Neural cell (in vitro differentiated cells): ENCODE data around the gene PRTN3. TPM values are rescaled to one million over a fixed set of nuclear protein-coding genes. Genes with fewer than 3 reads are reported as not detected.

Experiments used
- H2AFZ ChIP-seq: fragments of 200-600, 300-800 bp; sonication (generic), shearing (Covaris generic); 2 replicates; pipeline ENCODE4 v1.6.0; 2014; ENCODE audit warnings: low read depth, mild to moderate bottlenecking, antibody characterized with exemption, low read length, moderate library complexity
- H3F3A ChIP-seq: fragments of 200-600 bp; shearing (Covaris generic); 2 replicates; pipeline ENCODE4 v1.6.1; 2016; ENCODE audit warnings: mild to moderate bottlenecking, moderate library complexity, mixed read lengths, antibody characterized with exemption, low read length; ENCODE audit not compliant: insufficient read depth, poor library complexity, severe bottlenecking
- H3K27ac ChIP-seq: fragments of 200-600, 300-800 bp; sonication (generic), shearing (Covaris generic); 2 replicates; pipeline ENCODE4 v1.5.1; 2014; ENCODE audit warnings: mild to moderate bottlenecking, low read length, moderate library complexity
- H3K27me3 ChIP-seq: fragments of 300-800, 200-600 bp; sonication (generic), shearing (Covaris generic); 2 replicates; pipeline ENCODE4 v1.6.0; 2014; ENCODE audit warnings: mild to moderate bottlenecking, low read depth, low read length, moderate library complexity; ENCODE audit not compliant: insufficient read depth
- H3K36me3 ChIP-seq: fragments of 300-800, 200-600 bp; sonication (generic), shearing (Covaris generic); 2 replicates; pipeline ENCODE4 v1.5.1; 2014; ENCODE audit warnings: mild to moderate bottlenecking, antibody characterized with exemption, low read length, moderate library complexity; ENCODE audit not compliant: insufficient read depth
- H3K4me2 ChIP-seq: fragments of 300-800, 200-600 bp; sonication (generic), shearing (Covaris generic); 2 replicates; pipeline ENCODE4 v1.6.0; 2014; ENCODE audit warnings: mild to moderate bottlenecking, low read length
- H3K4me3 ChIP-seq: fragments of 300-800, 200-600 bp; sonication (generic), shearing (Covaris generic); 2 replicates; pipeline ENCODE4 v1.5.1; 2014; ENCODE audit warnings: mild to moderate bottlenecking, low read length, moderate library complexity
- H3K79me2 ChIP-seq: fragments of 200-600 bp; shearing (Covaris generic); replicated peaks from 2 replicates; pipeline ENCODE4 v1.6.0; 2014; ENCODE audit warnings: mild to moderate bottlenecking, low read length, moderate library complexity; ENCODE audit not compliant: insufficient read depth
- H3K9ac ChIP-seq: fragments of 300-800, 200-600 bp; sonication (generic), shearing (Covaris generic); 2 replicates; pipeline ENCODE4 v1.6.1; 2016; ENCODE audit warnings: mild to moderate bottlenecking, low read length, mixed read lengths
- H3K9me2 ChIP-seq: fragments of 200-600 bp; shearing (Covaris generic); 2 replicates; pipeline ENCODE4 v1.6.1; 2016; ENCODE audit warnings: mild to moderate bottlenecking, low read length, mixed read lengths; ENCODE audit not compliant: insufficient read depth
- H3K9me3 ChIP-seq: fragments of 200-600, 300-800 bp; sonication (generic), shearing (Covaris generic); 2 replicates; pipeline ENCODE4 v1.6.1; 2016; ENCODE audit warnings: mild to moderate bottlenecking, mixed run types, low read length, moderate library complexity, mixed read lengths
- H4K20me1 ChIP-seq: fragments of 200-600 bp; shearing (Covaris generic); 2 replicates; pipeline ENCODE4 v1.6.1; 2016; ENCODE audit warnings: mild to moderate bottlenecking, mixed run types; ENCODE audit not compliant: insufficient read depth
- EP300 ChIP-seq: fragments of 450-650 bp; conservative IDR thresholded peaks from 2 replicates; pipeline ENCODE4 v1.6.1; 2014; ENCODE audit warnings: antibody characterized with exemption, mild to moderate bottlenecking, moderate library complexity; ENCODE audit not compliant: poor library complexity, severe bottlenecking
- EZH2 ChIP-seq: fragments of 200-600, 300-800 bp; shearing (Covaris generic), sonication (generic); IDR thresholded peaks from 2 replicates; pipeline ENCODE4 v1.6.1; 2014; ENCODE audit warnings: antibody characterized with exemption, low read length, borderline replicate concordance, mild to moderate bottlenecking; ENCODE audit not compliant: insufficient read depth, poor library complexity, severe bottlenecking
- MXI1 ChIP-seq: fragments of 450-650 bp; conservative IDR thresholded peaks from 2 replicates; pipeline ENCODE4 v1.6.1; 2014; ENCODE audit warnings: antibody characterized with exemption, mild to moderate bottlenecking; ENCODE audit not compliant: poor library complexity, severe bottlenecking
- POLR2AphosphoS5 ChIP-seq: IDR thresholded peaks from 2 replicates; pipeline ENCODE4 v1.6.1; 2012
- RAD21 ChIP-seq: fragments of 450-650 bp; conservative IDR thresholded peaks from 2 replicates; pipeline ENCODE4 v1.6.1; 2014; ENCODE audit warnings: antibody characterized with exemption, mild to moderate bottlenecking, moderate library complexity
- SMC3 ChIP-seq: fragments of 450-650 bp; conservative IDR thresholded peaks from 2 replicates; pipeline ENCODE4 v1.6.1; 2014; ENCODE audit warnings: antibody characterized with exemption, mild to moderate bottlenecking, moderate library complexity; ENCODE audit not compliant: poor library complexity
- TAF1 ChIP-seq: IDR thresholded peaks from 2 replicates; pipeline ENCODE4 v1.6.1; 2012; ENCODE audit warnings: low read depth
- polyA plus RNA-seq: library from polyadenylated mRNA; depleted of rRNA; stranded (reverse); fragments of >200 nt; gene quantifications from 2 replicates; pipeline ENCODE4 v1.2.3, GENCODE V29; 2014
- TF ChIP-seq, protein P1 (sequence below): fragments of 450-650 bp; IDR thresholded peaks from 2 replicates; pipeline ENCODE4 v1.5.1; 2014; ENCODE audit warnings: antibody characterized with exemption, mild to moderate bottlenecking, moderate library complexity; ENCODE audit not compliant: poor library complexity, severe bottlenecking
- TF ChIP-seq, protein P2 (sequence below): IDR thresholded peaks from 2 replicates; pipeline ENCODE4 v1.6.1; 2012; ENCODE audit warnings: borderline replicate concordance

The PRTN3 gene
- polyA plus RNA-seq, 1 donor from 2014 or later: not detected

DNA sequence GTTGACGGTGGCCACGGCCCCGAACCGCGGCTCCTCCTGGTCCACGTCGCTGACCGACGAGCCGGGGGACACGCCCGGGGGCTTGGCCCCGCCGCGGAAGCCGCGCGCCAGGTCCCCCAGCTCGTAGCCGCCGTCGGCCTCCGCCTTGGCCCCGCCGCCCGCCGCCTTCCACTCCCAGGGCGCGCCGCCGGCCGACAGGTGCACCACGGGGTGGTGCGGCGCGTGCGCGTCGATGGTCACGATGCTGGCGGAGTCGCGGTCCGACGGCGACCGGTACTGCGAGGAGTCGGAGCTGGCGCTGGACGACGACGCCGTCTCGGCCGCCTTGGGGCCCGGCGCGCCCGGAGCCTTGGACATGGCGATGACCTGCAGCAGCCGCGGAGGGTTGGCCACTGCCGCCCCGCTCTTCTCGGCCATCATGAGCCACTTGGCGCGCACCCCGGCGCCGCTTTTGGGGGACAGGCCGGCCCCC lies 28.0 kb upstream of the PRTN3 start:
- H3K9me2 ChIP-seq: no peaks in the 10 kb centered on the region
- no peaks in the 10 kb centered on the region for H3F3A ChIP-seq
- H3K27ac ChIP-seq: no peak overlapping the region
- TF ChIP-seq RAD21: no peak
- peak; percentile 16 for TF ChIP-seq POLR2AphosphoS5
- peaks cover 11% of the 10 kb centered on the region for H4K20me1 ChIP-seq
- H3K27me3 ChIP-seq: no peaks in the 10 kb centered on the region
- H3K4me2 ChIP-seq: no peak overlapping the region
- no peak overlapping the region for H3K4me3 ChIP-seq
- H3K36me3 ChIP-seq: no peaks in the 10 kb centered on the region
- peaks cover 8% of the 10 kb centered on the region for H3K79me2 ChIP-seq
- H3K9me3 ChIP-seq: no peaks in the 10 kb centered on the region
- H2AFZ ChIP-seq: no peak overlapping the region
- H3K9ac ChIP-seq: no peak overlapping the region

DNA sequence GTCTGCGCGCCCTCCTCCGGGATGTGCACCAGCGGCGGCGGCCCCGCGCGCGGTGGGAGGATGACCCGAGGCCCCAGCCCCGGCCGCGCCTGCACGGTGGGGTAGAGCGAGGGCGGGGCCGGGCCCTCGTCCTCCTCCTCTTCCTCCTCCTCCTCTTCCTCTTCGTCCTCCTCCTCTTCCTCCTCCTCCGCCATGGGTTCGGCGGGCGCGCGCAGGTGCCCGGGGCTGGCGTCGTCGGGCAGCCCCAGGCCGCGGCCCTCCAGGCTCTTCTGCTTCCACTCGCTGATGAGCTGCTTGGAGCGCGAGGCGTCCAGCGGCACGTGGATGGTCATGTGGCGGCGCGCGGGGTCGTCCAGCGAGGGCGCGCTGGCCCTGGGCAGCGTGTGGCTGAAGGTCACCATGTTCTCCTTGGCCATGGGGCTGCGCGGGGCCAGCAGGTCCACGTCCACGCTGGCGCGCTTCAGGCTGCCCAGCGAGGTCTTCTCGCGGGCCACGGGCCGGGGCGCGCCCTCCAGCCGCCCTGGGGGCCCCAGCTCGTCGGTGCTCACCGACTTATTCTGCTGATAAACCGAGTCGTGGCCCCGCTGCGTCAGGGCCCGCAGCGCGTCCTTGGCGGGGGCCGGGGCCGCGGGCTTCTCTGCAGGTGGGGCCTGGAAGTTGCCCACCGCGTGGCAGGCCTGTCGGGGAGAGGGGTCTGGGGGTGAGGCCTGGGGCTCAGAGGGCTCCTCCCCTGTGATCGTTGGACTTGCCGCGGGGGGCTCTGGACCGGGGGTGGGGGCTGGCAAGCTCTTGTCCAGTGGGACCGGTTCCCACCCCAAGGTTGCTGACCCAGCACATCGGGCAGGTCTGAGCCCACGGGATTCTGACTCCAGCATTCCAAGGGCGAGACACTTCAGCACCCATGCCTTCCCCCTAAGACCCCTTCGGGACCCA lies 27.3 kb upstream of the PRTN3 start:
- Histone ChIP-seq H3K36me3 (no peaks in the 10 kb centered on the region), H2AFZ (no peak overlapping the region), H3K9ac (no peak overlapping the region), H3K27ac (no peak overlapping the region), H3F3A (no peaks in the 10 kb centered on the region), H3K27me3 (no peaks in the 10 kb centered on the region), H3K9me3 (no peaks in the 10 kb centered on the region), H3K4me2 (no peak overlapping the region), H3K9me2 (no peaks in the 10 kb centered on the region), H3K4me3 (no peak overlapping the region), H3K79me2 (peaks cover 11% of the 10 kb centered on the region), H4K20me1 (peaks cover 11% of the 10 kb centered on the region)
- TF ChIP-seq RAD21 (no peak), EZH2 (no peak), SMC3 (no peak), POLR2AphosphoS5 (no peak), TAF1 (no peak), MXI1 (no peak), EP300 (no peak)
- TF ChIP-seq, protein P1, sequence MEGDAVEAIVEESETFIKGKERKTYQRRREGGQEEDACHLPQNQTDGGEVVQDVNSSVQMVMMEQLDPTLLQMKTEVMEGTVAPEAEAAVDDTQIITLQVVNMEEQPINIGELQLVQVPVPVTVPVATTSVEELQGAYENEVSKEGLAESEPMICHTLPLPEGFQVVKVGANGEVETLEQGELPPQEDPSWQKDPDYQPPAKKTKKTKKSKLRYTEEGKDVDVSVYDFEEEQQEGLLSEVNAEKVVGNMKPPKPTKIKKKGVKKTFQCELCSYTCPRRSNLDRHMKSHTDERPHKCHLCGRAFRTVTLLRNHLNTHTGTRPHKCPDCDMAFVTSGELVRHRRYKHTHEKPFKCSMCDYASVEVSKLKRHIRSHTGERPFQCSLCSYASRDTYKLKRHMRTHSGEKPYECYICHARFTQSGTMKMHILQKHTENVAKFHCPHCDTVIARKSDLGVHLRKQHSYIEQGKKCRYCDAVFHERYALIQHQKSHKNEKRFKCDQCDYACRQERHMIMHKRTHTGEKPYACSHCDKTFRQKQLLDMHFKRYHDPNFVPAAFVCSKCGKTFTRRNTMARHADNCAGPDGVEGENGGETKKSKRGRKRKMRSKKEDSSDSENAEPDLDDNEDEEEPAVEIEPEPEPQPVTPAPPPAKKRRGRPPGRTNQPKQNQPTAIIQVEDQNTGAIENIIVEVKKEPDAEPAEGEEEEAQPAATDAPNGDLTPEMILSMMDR: no peak
- TF ChIP-seq, protein P2, sequence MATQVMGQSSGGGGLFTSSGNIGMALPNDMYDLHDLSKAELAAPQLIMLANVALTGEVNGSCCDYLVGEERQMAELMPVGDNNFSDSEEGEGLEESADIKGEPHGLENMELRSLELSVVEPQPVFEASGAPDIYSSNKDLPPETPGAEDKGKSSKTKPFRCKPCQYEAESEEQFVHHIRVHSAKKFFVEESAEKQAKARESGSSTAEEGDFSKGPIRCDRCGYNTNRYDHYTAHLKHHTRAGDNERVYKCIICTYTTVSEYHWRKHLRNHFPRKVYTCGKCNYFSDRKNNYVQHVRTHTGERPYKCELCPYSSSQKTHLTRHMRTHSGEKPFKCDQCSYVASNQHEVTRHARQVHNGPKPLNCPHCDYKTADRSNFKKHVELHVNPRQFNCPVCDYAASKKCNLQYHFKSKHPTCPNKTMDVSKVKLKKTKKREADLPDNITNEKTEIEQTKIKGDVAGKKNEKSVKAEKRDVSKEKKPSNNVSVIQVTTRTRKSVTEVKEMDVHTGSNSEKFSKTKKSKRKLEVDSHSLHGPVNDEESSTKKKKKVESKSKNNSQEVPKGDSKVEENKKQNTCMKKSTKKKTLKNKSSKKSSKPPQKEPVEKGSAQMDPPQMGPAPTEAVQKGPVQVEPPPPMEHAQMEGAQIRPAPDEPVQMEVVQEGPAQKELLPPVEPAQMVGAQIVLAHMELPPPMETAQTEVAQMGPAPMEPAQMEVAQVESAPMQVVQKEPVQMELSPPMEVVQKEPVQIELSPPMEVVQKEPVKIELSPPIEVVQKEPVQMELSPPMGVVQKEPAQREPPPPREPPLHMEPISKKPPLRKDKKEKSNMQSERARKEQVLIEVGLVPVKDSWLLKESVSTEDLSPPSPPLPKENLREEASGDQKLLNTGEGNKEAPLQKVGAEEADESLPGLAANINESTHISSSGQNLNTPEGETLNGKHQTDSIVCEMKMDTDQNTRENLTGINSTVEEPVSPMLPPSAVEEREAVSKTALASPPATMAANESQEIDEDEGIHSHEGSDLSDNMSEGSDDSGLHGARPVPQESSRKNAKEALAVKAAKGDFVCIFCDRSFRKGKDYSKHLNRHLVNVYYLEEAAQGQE: no peak
